B cell (primary cell): ENCODE data around the gene RASL10A. TPM values are rescaled to one million over a fixed set of nuclear protein-coding genes. Genes with fewer than 3 reads are reported as not detected.

Source experiments
- ATAC-seq: fragments of 200-7000 bp; cut with Tn5 transposase; one replicate; pipeline ENCODE4 v1.10.0; 2021; ENCODE audit warnings: low read depth, mild to moderate bottlenecking, moderate number of reproducible peaks, moderate library complexity
- CTCF ChIA-PET: fragments of 350-600 bp; sonication (Branson Sonifier 250); formaldehyde crosslinking; loops from one replicate; lab custom pipeline; 2021; ENCODE audit warnings: antibody characterized with exemption, inconsistent platforms; lab: Charles Lee
- POLR2A ChIA-PET: fragments of 350-600 bp; sonication (Branson Sonifier 250); formaldehyde crosslinking; loops from one replicate; lab custom pipeline; 2021; ENCODE audit warnings: antibody characterized with exemption; lab: Charles Lee
- DNase-seq: peaks from one replicate; pipeline ENCODE4 v3.0.0; 2013
- H2AFZ ChIP-seq: 2 replicates; pipeline ENCODE4 v1.6.1; 2012; ENCODE audit warnings: mild to moderate bottlenecking, low read depth, low read length; ENCODE audit not compliant: insufficient read depth, poor library complexity, severe bottlenecking
- H3K27ac ChIP-seq, 2 donors: 1 replicate in 1 of 2; 2 replicates in 1 of 2; pipeline ENCODE4 v1.5.1; 2012 to 2013; ENCODE audit warnings: low read length in 2 of 2, mild to moderate bottlenecking in 2 of 2, moderate library complexity in 1 of 2
- H3K27me3 ChIP-seq, 4 experiments: fragments of 200-600 bp in 1 of 4; sonication (generic) in 1 of 4; replicated peaks in 1 of 4; 1 replicate in 2 of 4; 2 replicates in 2 of 4; pipeline versions ENCODE4 v1.6.1 to v1.7.0; 2013 to 2016; ENCODE audit warnings: low read length in 3 of 4, mild to moderate bottlenecking in 2 of 4, mixed read lengths in 1 of 4, moderate library complexity in 1 of 4; ENCODE audit not compliant: insufficient read depth in 4 of 4, control insufficient read depth in 3 of 4; ENCODE audit errors: control extremely low read depth in 1 of 4
- H3K36me3 ChIP-seq, 2 experiments: replicated peaks in 1 of 2; 1 replicate in 1 of 2; 2 replicates in 1 of 2; pipeline versions ENCODE4 v1.6.1 to v1.7.1; 2013; ENCODE audit warnings: low read length in 1 of 2; ENCODE audit not compliant: insufficient read depth in 2 of 2, control insufficient read depth in 1 of 2; ENCODE audit errors: control extremely low read depth in 1 of 2, extremely low read depth in 1 of 2
- H3K4me1 ChIP-seq, 2 donors: fragments of 200-600 bp in 1 of 2; sonication (generic) in 1 of 2; 1 replicate in 1 of 2; 2 replicates in 1 of 2; pipeline versions ENCODE4 v1.5.1 to v1.6.1; 2013 to 2017; ENCODE audit warnings: low read length in 2 of 2; ENCODE audit not compliant: control insufficient read depth in 2 of 2, insufficient read depth in 2 of 2
- H3K4me2 ChIP-seq: replicated peaks from 2 replicates; pipeline ENCODE3; 2012; ENCODE audit warnings: mild to moderate bottlenecking, low read depth, low read length; ENCODE audit not compliant: poor library complexity, severe bottlenecking
- H3K4me3 ChIP-seq, 5 experiments: fragments of 200-600 bp in 1 of 5; sonication (generic) in 1 of 5; 1 replicate in 3 of 5; 2 replicates in 2 of 5; pipeline versions ENCODE4 v1.5.1 to v1.7.0; 2011 to 2016; ENCODE audit warnings: low read length in 4 of 5, mild to moderate bottlenecking in 4 of 5, low read depth in 2 of 5, control low read depth in 1 of 5, moderate library complexity in 1 of 5; ENCODE audit not compliant: insufficient read depth in 1 of 5; ENCODE audit errors: control extremely low read depth in 1 of 5, extremely low read depth in 1 of 5
- H3K79me2 ChIP-seq: fragments of 200-600 bp; sonication (generic); one replicate; pipeline ENCODE4 v1.6.0; 2016; ENCODE audit warnings: low read length; ENCODE audit not compliant: control insufficient read depth, insufficient read depth
- H3K9ac ChIP-seq: fragments of 200-600 bp; sonication (generic); 2 replicates; pipeline ENCODE4 v1.6.1; 2017; ENCODE audit warnings: mild to moderate bottlenecking, low read length, moderate library complexity
- H3K9me3 ChIP-seq, 3 donors: one replicate each; pipeline versions ENCODE4 v1.6.1 to v1.7.1; 2013; ENCODE audit warnings: low read length in 2 of 3; ENCODE audit not compliant: control insufficient read depth in 2 of 3, insufficient read depth in 1 of 3; ENCODE audit errors: control extremely low read depth in 1 of 3
- H4K20me1 ChIP-seq: 2 replicates; pipeline ENCODE4 v1.6.0; 2012; ENCODE audit warnings: mild to moderate bottlenecking, low read length; ENCODE audit not compliant: insufficient read depth, control insufficient read depth, poor library complexity, severe bottlenecking
- H3K27ac Mint-ChIP-seq: one replicate; pipeline ENCODE4 v1.8.0; 2021; ENCODE audit warnings: mixed read lengths
- H3K27me3 Mint-ChIP-seq: one replicate; pipeline ENCODE4 v1.8.0; 2021; ENCODE audit warnings: mixed read lengths
- H3K4me1 Mint-ChIP-seq: one replicate; pipeline ENCODE4 v1.8.0; 2021; ENCODE audit warnings: mixed read lengths
- H3K4me3 Mint-ChIP-seq: one replicate; pipeline ENCODE4 v1.8.0; 2021; ENCODE audit warnings: mixed read lengths
- H3K9me3 Mint-ChIP-seq: one replicate; pipeline ENCODE4 v1.8.0; 2022; ENCODE audit warnings: mixed read lengths; ENCODE audit not compliant: insufficient read depth
- EZH2 ChIP-seq: IDR thresholded peaks from 2 replicates; pipeline ENCODE4 v1.6.1; 2012; ENCODE audit warnings: borderline replicate concordance, low read depth, mild to moderate bottlenecking, moderate library complexity, low read length; ENCODE audit not compliant: insufficient read depth, poor library complexity, severe bottlenecking
- WGBS: methylation state at CpG from one replicate; pipeline ENCODE4 v1.1.5; 2013; ENCODE audit warnings: missing lambda C conversion rate; ENCODE audit not compliant: insufficient coverage; 5-methylcytosine and 5-hydroxymethylcytosine counted together
- intact Hi-C: fragments of 100-400 bp; cut with micrococcal nuclease; formaldehyde crosslinking; loops from one replicate; pipeline ENCODE4 v1.10.0; 2022
- polyA plus RNA-seq: library from polyadenylated mRNA; depleted of rRNA; stranded (reverse); fragments of >200 nt; gene quantifications from 2 replicates; pipeline ENCODE4 v1.2.3, GENCODE V29; 2012
- total RNA-seq, 2 donors: library from RNA; stranded (reverse); fragments of 120-200 nt in 1 of 2; gene quantifications; 1 replicate in 1 of 2; 2 replicates in 1 of 2; pipeline versions ENCODE4 v1.2.3 to v1.2.4, GENCODE V29; 2013 to 2022
- TF ChIP-seq, protein P1 (sequence below): fragments of 200-600 bp; IDR thresholded peaks from one replicate; pipeline ENCODE4 v1.8.0; 2022; ENCODE audit warnings: antibody characterized with exemption, mild to moderate bottlenecking

The RASL10A gene
- total and polyA plus RNA-seq, 2 donors (not counting 1 experiment from before 2014, with no cell fraction given) = 2.8 to 4.7 TPM

GRCh38 chr22:29316141-29316828, 788 bp upstream of the RASL10A start:
- Mint-ChIP-seq H3K4me3 (peak overlapping the region; percentile 69), H3K9me3 (no peaks in the 10 kb centered on the region), H3K4me1 (peaks cover 26% of the 10 kb centered on the region), H3K27me3 (peaks cover 38% of the 10 kb centered on the region), H3K27ac (no peak overlapping the region)
- Histone ChIP-seq H4K20me1 (peaks cover 7% of the 10 kb centered on the region), H3K79me2 (no peaks in the 10 kb centered on the region), H3K4me3 (no peak overlapping the region), H3K9me3 (peaks cover 0 to 18% (median 0%) of the 10 kb centered on the region in 3 donors), H2AFZ (no peak overlapping the region), H3K4me2 (peak overlapping the region; percentile 73), H3K27me3 (peaks cover 0 to 47% (median 26%) of the 10 kb centered on the region in 4 experiments), H3K4me1 (peaks cover 21 to 31% of the 10 kb centered on the region in 2 donors), H3K9ac (no peak overlapping the region), H3K27ac (no peak overlapping the region), H3K36me3 (no peaks in the 10 kb centered on the region)
- DNase-seq (no peak), ATAC-seq (no peak)
- WGBS = 74% methylated on average over 12 of the region's 18 CpGs
- ChIA-PET POLR2A (no interaction called here), CTCF (no interaction called here)
- TF ChIP-seq, protein P1, sequence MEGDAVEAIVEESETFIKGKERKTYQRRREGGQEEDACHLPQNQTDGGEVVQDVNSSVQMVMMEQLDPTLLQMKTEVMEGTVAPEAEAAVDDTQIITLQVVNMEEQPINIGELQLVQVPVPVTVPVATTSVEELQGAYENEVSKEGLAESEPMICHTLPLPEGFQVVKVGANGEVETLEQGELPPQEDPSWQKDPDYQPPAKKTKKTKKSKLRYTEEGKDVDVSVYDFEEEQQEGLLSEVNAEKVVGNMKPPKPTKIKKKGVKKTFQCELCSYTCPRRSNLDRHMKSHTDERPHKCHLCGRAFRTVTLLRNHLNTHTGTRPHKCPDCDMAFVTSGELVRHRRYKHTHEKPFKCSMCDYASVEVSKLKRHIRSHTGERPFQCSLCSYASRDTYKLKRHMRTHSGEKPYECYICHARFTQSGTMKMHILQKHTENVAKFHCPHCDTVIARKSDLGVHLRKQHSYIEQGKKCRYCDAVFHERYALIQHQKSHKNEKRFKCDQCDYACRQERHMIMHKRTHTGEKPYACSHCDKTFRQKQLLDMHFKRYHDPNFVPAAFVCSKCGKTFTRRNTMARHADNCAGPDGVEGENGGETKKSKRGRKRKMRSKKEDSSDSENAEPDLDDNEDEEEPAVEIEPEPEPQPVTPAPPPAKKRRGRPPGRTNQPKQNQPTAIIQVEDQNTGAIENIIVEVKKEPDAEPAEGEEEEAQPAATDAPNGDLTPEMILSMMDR = no peak
- TF ChIP-seq EZH2 = no peak
- intact Hi-C loops = no loop called here

DNA sequence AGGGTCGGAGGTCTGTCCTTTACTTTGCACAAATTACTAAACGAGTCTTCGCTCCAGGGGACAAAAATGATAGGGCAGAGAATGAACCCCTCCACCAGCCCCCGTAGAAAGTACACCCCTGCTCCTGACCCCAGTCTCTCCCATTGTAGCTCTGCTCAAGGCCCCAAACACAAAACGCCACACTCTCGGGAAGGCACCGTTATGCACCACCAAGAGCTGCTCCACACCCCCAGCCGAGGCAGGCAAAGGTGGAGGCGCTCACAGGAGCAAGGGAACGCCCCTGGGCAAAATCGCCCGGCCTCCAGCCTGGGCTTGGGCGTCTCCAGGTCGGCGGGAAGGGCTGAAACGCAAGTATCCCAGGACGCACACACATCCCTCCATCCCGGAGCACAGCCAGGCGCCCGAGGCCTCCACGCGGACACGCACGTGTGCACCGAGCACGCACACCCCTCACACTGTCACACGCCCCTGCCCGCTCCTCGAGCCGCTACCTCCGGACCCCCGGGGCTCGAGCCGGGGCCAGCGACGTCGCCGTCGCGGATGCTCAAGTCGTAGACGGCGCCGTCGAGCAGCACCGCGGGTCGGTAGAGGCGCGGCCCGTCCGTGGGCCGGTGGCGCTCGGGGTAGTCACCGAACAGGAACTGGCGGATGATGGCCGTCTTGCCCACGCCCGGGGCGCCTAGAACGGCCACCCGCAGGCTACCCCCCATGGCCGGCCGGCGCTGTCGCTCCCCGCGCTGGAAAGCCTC, 786 bp downstream of the RASL10A start:
- 5% methylated on average over 69 of the region's 69 CpGs for WGBS
- Histone ChIP-seq H3K9ac (peak overlapping the region; percentile 43), H3K36me3 (no peaks in the 10 kb centered on the region), H3K4me2 (peak overlapping the region; percentile 73), H3K9me3 (peaks cover 0 to 25% (median 0%) of the 10 kb centered on the region in 3 donors), H3K4me1 (peaks cover 32 to 41% of the 10 kb centered on the region in 2 donors), H3K79me2 (no peaks in the 10 kb centered on the region), H3K27ac (no peak overlapping the region), H3K4me3 (peak overlapping the region in 3 of 5 experiments; percentile 5 to 39 (median 8)), H3K27me3 (peaks cover 0 to 60% (median 26%) of the 10 kb centered on the region in 4 experiments), H4K20me1 (peaks cover 7% of the 10 kb centered on the region), H2AFZ (no peak overlapping the region)
- no peak for ATAC-seq
- H3K27me3 Mint-ChIP-seq = peaks cover 41% of the 10 kb centered on the region
- peaks cover 31% of the 10 kb centered on the region for H3K4me1 Mint-ChIP-seq
- H3K9me3 Mint-ChIP-seq = no peaks in the 10 kb centered on the region
- intact Hi-C loops = no loop called here
- DNase-seq = no peak
- H3K4me3 Mint-ChIP-seq = peak overlapping the region; percentile 71
- CTCF ChIA-PET = no interaction called here
- no peak overlapping the region for H3K27ac Mint-ChIP-seq
- POLR2A ChIA-PET = no interaction called here
- TF ChIP-seq, protein P1 = no peak
- TF ChIP-seq EZH2 = no peak
